DND-41 (cell line): ENCODE results near the gene IDH3A.

Source experiments
- ATAC-seq: fragments of 200-7000 bp; cut with Tn5 transposase; 3 replicates; pipeline ENCODE4 v1.9.1; 2021; ENCODE audit warnings: low read depth; ENCODE audit not compliant: insufficient read depth
- DNase-seq: peaks from one replicate; pipeline ENCODE4 v3.0.0-alpha.2; 2020
- H2AFZ ChIP-seq: 2 replicates; pipeline ENCODE4 v1.6.0; 2012; ENCODE audit warnings: low read depth, low read length
- H3K27ac ChIP-seq: 2 replicates; pipeline ENCODE4 v1.5.1; 2012; ENCODE audit warnings: low read length, inconsistent platforms
- H3K27me3 ChIP-seq: fragments of 200-600 bp; sonication (generic); 2 replicates; pipeline ENCODE4 v1.6.0; 2012; ENCODE audit warnings: low read length, mild to moderate bottlenecking, inconsistent platforms; ENCODE audit not compliant: insufficient read depth, poor library complexity
- H3K36me3 ChIP-seq: 2 replicates; pipeline ENCODE4 v1.5.1; 2012; ENCODE audit warnings: low read length, inconsistent platforms; ENCODE audit not compliant: insufficient read depth
- H3K4me1 ChIP-seq: 2 replicates; pipeline ENCODE4 v1.5.1; 2012; ENCODE audit warnings: mild to moderate bottlenecking, low read length; ENCODE audit not compliant: insufficient read depth
- H3K4me2 ChIP-seq: 2 replicates; pipeline ENCODE4 v1.6.0; 2012; ENCODE audit warnings: mild to moderate bottlenecking, moderate library complexity, low read length, inconsistent platforms; ENCODE audit not compliant: insufficient read depth
- H3K4me3 ChIP-seq, 2 experiments: fragments of 200-600 bp in 1 of 2; shearing (Covaris generic) in 1 of 2; 2 replicates each; pipeline ENCODE4 v1.5.1; 2012 to 2016; ENCODE audit warnings: inconsistent platforms in 2 of 2, low read length in 2 of 2, mild to moderate bottlenecking in 2 of 2, low read depth in 1 of 2, moderate library complexity in 1 of 2
- H3K79me2 ChIP-seq: 2 replicates; pipeline ENCODE4 v1.6.0; 2012; ENCODE audit warnings: low read length, inconsistent platforms; ENCODE audit not compliant: insufficient read depth
- H3K9ac ChIP-seq: 2 replicates; pipeline ENCODE4 v1.6.0; 2012; ENCODE audit warnings: low read depth, mild to moderate bottlenecking, inconsistent platforms, low read length, moderate library complexity
- H3K9me3 ChIP-seq: 2 replicates; pipeline ENCODE4 v1.5.1; 2012; ENCODE audit warnings: low read length, moderate library complexity, mild to moderate bottlenecking, inconsistent platforms; ENCODE audit not compliant: insufficient read depth, severe bottlenecking
- H4K20me1 ChIP-seq: 2 replicates; pipeline ENCODE4 v1.6.0; 2012; ENCODE audit warnings: low read length; ENCODE audit not compliant: insufficient read depth
- EZH2 ChIP-seq: IDR thresholded peaks from 3 replicates; pipeline ENCODE4 v1.6.1; 2012; ENCODE audit warnings: borderline replicate concordance, low read depth, mild to moderate bottlenecking, moderate library complexity, low read length, inconsistent platforms; ENCODE audit not compliant: severe bottlenecking
- TF ChIP-seq, protein P1 (sequence below): IDR thresholded peaks from 2 replicates; pipeline ENCODE4 v1.5.1; 2012; ENCODE audit warnings: borderline replicate concordance, low read length, moderate library complexity, mild to moderate bottlenecking; ENCODE audit not compliant: poor library complexity, severe bottlenecking; ENCODE audit errors: extremely low read depth

IDH3A gene

DNA sequence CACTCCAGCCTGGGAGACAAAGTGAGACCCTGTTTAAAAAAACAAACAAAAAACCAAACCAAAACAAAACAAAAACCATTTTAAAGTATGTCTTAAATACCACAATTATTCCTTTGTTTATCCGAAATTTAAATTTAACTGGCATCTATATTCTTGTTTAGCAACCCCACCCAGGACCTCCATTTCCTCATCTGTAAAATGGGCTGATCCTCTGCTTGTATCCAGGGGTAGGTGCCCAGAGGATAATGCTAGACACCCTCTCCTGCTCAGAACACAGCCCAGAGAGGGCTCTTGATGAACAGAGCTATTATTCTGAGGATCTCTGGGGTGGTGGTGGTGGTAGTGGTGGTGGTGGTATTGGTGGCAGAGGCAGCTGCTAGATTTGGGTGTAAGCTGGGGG, 47.0 kb upstream of the IDH3A start:
- H3K36me3 ChIP-seq = no peaks in the 10 kb centered on the region
- H2AFZ ChIP-seq = no peak overlapping the region
- no peak overlapping the region for H3K4me2 ChIP-seq
- TF ChIP-seq, protein P1, sequence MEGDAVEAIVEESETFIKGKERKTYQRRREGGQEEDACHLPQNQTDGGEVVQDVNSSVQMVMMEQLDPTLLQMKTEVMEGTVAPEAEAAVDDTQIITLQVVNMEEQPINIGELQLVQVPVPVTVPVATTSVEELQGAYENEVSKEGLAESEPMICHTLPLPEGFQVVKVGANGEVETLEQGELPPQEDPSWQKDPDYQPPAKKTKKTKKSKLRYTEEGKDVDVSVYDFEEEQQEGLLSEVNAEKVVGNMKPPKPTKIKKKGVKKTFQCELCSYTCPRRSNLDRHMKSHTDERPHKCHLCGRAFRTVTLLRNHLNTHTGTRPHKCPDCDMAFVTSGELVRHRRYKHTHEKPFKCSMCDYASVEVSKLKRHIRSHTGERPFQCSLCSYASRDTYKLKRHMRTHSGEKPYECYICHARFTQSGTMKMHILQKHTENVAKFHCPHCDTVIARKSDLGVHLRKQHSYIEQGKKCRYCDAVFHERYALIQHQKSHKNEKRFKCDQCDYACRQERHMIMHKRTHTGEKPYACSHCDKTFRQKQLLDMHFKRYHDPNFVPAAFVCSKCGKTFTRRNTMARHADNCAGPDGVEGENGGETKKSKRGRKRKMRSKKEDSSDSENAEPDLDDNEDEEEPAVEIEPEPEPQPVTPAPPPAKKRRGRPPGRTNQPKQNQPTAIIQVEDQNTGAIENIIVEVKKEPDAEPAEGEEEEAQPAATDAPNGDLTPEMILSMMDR = no peak
- TF ChIP-seq EZH2 = no peak
- no peaks in the 10 kb centered on the region for H4K20me1 ChIP-seq
- no peaks in the 10 kb centered on the region for H3K27me3 ChIP-seq
- no peak overlapping the region for H3K27ac ChIP-seq
- H3K9me3 ChIP-seq = no peaks in the 10 kb centered on the region
- DNase-seq = no peak
- H3K4me3 ChIP-seq = no peak overlapping the region
- H3K4me1 ChIP-seq = peaks cover 19% of the 10 kb centered on the region
- H3K79me2 ChIP-seq = no peaks in the 10 kb centered on the region
- ATAC-seq = no peak
- H3K9ac ChIP-seq = no peak overlapping the region

DNA sequence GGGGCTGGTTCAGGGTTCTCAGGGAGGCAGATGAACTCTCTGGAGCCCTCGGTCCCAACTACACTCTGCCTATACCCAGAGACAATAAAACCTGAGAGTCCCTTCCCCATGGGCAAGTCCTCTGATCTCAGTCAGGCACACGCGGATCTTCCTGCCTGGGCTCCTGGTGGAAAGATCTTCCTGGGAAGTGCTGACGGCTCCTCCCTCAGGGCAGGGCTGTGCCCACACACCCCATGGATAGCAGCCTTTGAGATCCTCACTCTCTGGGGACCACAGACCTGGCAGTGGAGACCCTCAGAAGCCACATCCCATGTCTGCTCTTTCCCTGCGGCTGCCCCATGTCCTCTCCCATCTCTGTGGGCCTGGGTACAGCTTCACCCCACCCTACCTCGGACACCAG, 46.4 kb upstream of the IDH3A start:
- Histone ChIP-seq H3K4me3 (no peak overlapping the region), H3K9me3 (no peaks in the 10 kb centered on the region), H3K27ac (peak overlapping the region; percentile 73), H4K20me1 (no peaks in the 10 kb centered on the region), H2AFZ (no peak overlapping the region), H3K79me2 (no peaks in the 10 kb centered on the region), H3K36me3 (no peaks in the 10 kb centered on the region), H3K27me3 (no peaks in the 10 kb centered on the region), H3K9ac (peak overlapping the region; percentile 35; the same call in 1 of the 2 replicates), H3K4me2 (no peak overlapping the region), H3K4me1 (peaks cover 19% of the 10 kb centered on the region)
- DNase-seq = no peak
- ATAC-seq = no peak
- TF ChIP-seq, protein P1 = no peak
- TF ChIP-seq EZH2 = no peak

DNA sequence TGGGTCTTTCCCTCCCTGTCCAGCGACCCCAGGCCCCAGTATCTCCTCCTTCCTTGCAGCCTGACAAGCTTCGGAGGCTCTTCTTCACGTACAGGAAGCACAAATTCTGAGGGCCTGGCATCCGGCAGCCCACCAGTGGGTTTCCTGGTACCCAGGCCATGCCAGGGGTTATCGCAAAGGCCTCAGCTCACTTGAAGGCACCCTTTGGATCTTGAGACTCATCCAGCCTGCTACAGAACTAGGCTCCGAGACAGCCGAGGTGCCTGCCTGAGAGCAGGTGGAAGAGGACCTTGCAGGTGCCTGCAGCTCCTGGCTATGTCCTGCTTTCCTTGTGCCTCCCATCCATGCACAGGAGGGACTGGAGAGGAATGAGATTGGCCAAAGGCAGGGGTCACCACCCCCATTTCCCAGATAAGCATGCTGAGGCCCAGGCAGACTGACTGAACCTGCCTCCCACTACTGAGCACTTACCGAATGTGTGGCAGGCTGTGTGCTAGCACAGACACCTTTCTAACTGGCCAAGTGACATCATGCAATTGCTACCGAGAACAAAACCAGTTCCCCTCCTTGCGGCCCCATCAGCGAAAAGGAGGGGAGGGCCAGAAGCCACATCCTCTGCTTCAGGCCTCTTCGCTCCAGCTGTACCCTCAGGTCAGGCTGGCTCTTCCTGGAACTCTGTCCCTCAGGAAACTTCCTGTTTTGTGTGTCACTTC, 45.6 kb upstream of the IDH3A start:
- Histone ChIP-seq H3K9ac (peak overlapping the region; percentile 35; the same call in 1 of the 2 replicates), H3K4me3 (no peak overlapping the region), H3K4me1 (peaks cover 19% of the 10 kb centered on the region), H3K4me2 (peak overlapping the region; percentile 2; the same call in 1 of the 2 replicates), H3K36me3 (no peaks in the 10 kb centered on the region), H3K79me2 (no peaks in the 10 kb centered on the region), H3K9me3 (no peaks in the 10 kb centered on the region), H4K20me1 (no peaks in the 10 kb centered on the region), H3K27ac (peak overlapping the region; percentile 73), H2AFZ (peak overlapping the region; percentile 2), H3K27me3 (no peaks in the 10 kb centered on the region)
- no peak for TF ChIP-seq EZH2
- TF ChIP-seq, protein P1 = no peak
- ATAC-seq (peak; percentile 88), DNase-seq (peak; percentile 86)
